A549 (cell line): ENCODE measurements around the gene DSP. TPM values are rescaled to one million over a fixed set of nuclear protein-coding genes. Genes with fewer than 3 reads are reported as not detected.

Experiments used
- ATAC-seq, 2 experiments: fragments of 200-7000 bp in 1 of 2; fragments of >200 bp in 1 of 2; cut with Nextera tagmentation in 1 of 2; cut with Tn5 transposase in 1 of 2; 3 replicates each; pipeline versions ENCODE4 v1.8.0 to v1.9.1; 2018 to 2020; ENCODE audit warnings: mild to moderate bottlenecking in 1 of 2, moderate library complexity in 1 of 2
- CTCF ChIA-PET: fragments of 300-600 bp; sonication (Branson Sonifier 250); formaldehyde crosslinking; extraction: SDS; loops from one replicate; lab custom pipeline; 2021; ENCODE audit warnings: antibody characterized with exemption, inconsistent platforms; lab: Yijun Ruan, JAX
- POLR2A ChIA-PET: fragments of 350-600 bp; formaldehyde crosslinking; extraction: SDS; loops from one replicate; lab custom pipeline; 2021; ENCODE audit warnings: antibody characterized with exemption, inconsistent platforms; lab: Yijun Ruan, JAX
- DNase-seq, 2 experiments: peaks; one replicate each; pipeline versions ENCODE4 v3.0.0 to v3.0.0-alpha.2; 2011 to 2016; ENCODE audit warnings: low read depth in 1 of 2, low spot score in 1 of 2
- FAIRE-seq: peaks from 2 replicates; lab custom pipeline; 2011; peaks lifted over from hg19 to GRCh38; lab: Jason Lieb, UNC
- H3K27ac ChIP-seq, 2 experiments: fragments of >200 bp; sonication (Bioruptor Twin); formaldehyde crosslinking; 3 replicates each; pipeline ENCODE4 v1.5.1; 2016 to 2017
- H3K4me1 ChIP-seq: fragments of >200 bp; sonication (Bioruptor Twin); formaldehyde crosslinking; 3 replicates; pipeline ENCODE4 v1.6.1; 2016
- H3K4me2 ChIP-seq: fragments of >200 bp; sonication (Bioruptor Twin); formaldehyde crosslinking; 3 replicates; pipeline ENCODE4 v1.6.1; 2016
- H3K4me3 ChIP-seq: fragments of >200 bp; sonication (Bioruptor Twin); formaldehyde crosslinking; 3 replicates; pipeline ENCODE4 v1.5.1; 2016
- H3K9me3 ChIP-seq: fragments of >200 bp; sonication (Bioruptor Twin); formaldehyde crosslinking; 3 replicates; pipeline ENCODE4 v1.6.1; 2016
- ATOH8 ChIP-seq: fragments of 250-450 bp; sonication (Bioruptor Pico); IDR thresholded peaks from 2 replicates; pipeline ENCODE4 v1.5.0; 2020; ENCODE audit warnings: low read depth, mild to moderate bottlenecking, moderate library complexity
- BHLHE40 ChIP-seq: IDR thresholded peaks from 2 replicates; pipeline ENCODE4 v1.6.1; 2012; ENCODE audit warnings: low read depth, low read length, inconsistent platforms
- CBX2 ChIP-seq: fragments of 200-600 bp; sonication (generic); IDR thresholded peaks from 2 replicates; pipeline ENCODE4 v1.6.1; 2016; ENCODE audit warnings: low read depth, mild to moderate bottlenecking, borderline replicate concordance
- EHF ChIP-seq: fragments of 250-450 bp; sonication (Bioruptor Pico); IDR thresholded peaks from 2 replicates; pipeline ENCODE4 v1.5.0; 2020; ENCODE audit warnings: mild to moderate bottlenecking
- EP300 ChIP-seq, 2 experiments: fragments of >200 bp; sonication (Bioruptor Twin); formaldehyde crosslinking; IDR thresholded peaks; 2 replicates in 1 of 2; 3 replicates in 1 of 2; pipeline ENCODE4 v1.6.1; 2016 to 2017
- ESRRA ChIP-seq: fragments of 150-350 bp; IDR thresholded peaks from 2 replicates; pipeline ENCODE4 v1.6.1; 2014; ENCODE audit warnings: mild to moderate bottlenecking, low read length, borderline replicate concordance
- FOSL2 ChIP-seq, 2 experiments: fragments of 450-650 bp in 1 of 2; fragments of >200 bp in 1 of 2; sonication (Bioruptor Twin) in 1 of 2; formaldehyde crosslinking; IDR thresholded peaks; 2 replicates each; pipeline versions ENCODE4 v1.5.0 to v1.6.1; 2016 to 2020; ENCODE audit warnings: mild to moderate bottlenecking in 1 of 2, moderate library complexity in 1 of 2
- FOXS1 ChIP-seq: fragments of 250-450 bp; sonication (Bioruptor Pico); IDR thresholded peaks from 2 replicates; pipeline ENCODE4 v1.5.0; 2020; ENCODE audit warnings: mild to moderate bottlenecking, moderate library complexity
- GATA3 ChIP-seq: IDR thresholded peaks from 2 replicates; pipeline ENCODE4 v1.6.1; 2012; ENCODE audit warnings: borderline replicate concordance
- HDAC2 ChIP-seq: fragments of 200-600 bp; sonication (generic); IDR thresholded peaks from 2 replicates; pipeline ENCODE4 v1.6.1; 2016
- HES2 ChIP-seq: fragments of >200 bp; sonication (Bioruptor Twin); formaldehyde crosslinking; IDR thresholded peaks from 2 replicates; pipeline ENCODE4 v1.6.1; 2016
- HOXA7 ChIP-seq: fragments of 250-450 bp; sonication (Bioruptor Pico); IDR thresholded peaks from 2 replicates; pipeline ENCODE4 v1.5.0; 2020; ENCODE audit warnings: mild to moderate bottlenecking, moderate library complexity
- HOXB13 ChIP-seq: fragments of 250-450 bp; sonication (Bioruptor Pico); IDR thresholded peaks from 2 replicates; pipeline ENCODE4 v1.5.0; 2020; ENCODE audit warnings: low read depth, mild to moderate bottlenecking, moderate library complexity
- HOXB5 ChIP-seq: fragments of 250-450 bp; sonication (Bioruptor Pico); IDR thresholded peaks from 2 replicates; pipeline ENCODE4 v1.5.0; 2020; ENCODE audit warnings: mild to moderate bottlenecking, moderate library complexity
- JUNB ChIP-seq: fragments of >200 bp; sonication (Bioruptor Twin); formaldehyde crosslinking; IDR thresholded peaks from 2 replicates; pipeline ENCODE4 v1.6.1; 2016
- MAFK ChIP-seq: fragments of 450-650 bp; IDR thresholded peaks from 2 replicates; pipeline ENCODE4 v1.6.1; 2014; ENCODE audit not compliant: partially characterized antibody
- MAX ChIP-seq: IDR thresholded peaks from 2 replicates; pipeline ENCODE4 v1.6.1; 2012
- POLR2A ChIP-seq: IDR thresholded peaks from 2 replicates; pipeline ENCODE4 v1.6.1; 2012; ENCODE audit warnings: mild to moderate bottlenecking, low read length
- RCOR1 ChIP-seq: fragments of 150-350 bp; IDR thresholded peaks from 2 replicates; pipeline ENCODE4 v1.6.1; 2014; ENCODE audit warnings: antibody characterized with exemption, low read length, low read depth
- SREBF2 ChIP-seq: fragments of 450-650 bp; IDR thresholded peaks from 2 replicates; pipeline ENCODE4 v1.6.1; 2014; ENCODE audit warnings: mild to moderate bottlenecking, moderate library complexity
- TFCP2L1 ChIP-seq: fragments of 250-450 bp; sonication (Bioruptor Pico); IDR thresholded peaks from 2 replicates; pipeline ENCODE4 v1.5.0; 2021; ENCODE audit warnings: mild to moderate bottlenecking
- ZC3H11A ChIP-seq: fragments of 450-650 bp; IDR thresholded peaks from 2 replicates; pipeline ENCODE4 v1.6.1; 2014; ENCODE audit warnings: antibody characterized with exemption, mild to moderate bottlenecking
- ZNF302 ChIP-seq: fragments of 250-450 bp; sonication (Bioruptor Pico); IDR thresholded peaks from 2 replicates; pipeline ENCODE4 v1.9.0; 2021; ENCODE audit warnings: inconsistent platforms, mild to moderate bottlenecking, moderate library complexity
- ZSCAN20 ChIP-seq: fragments of 250-450 bp; sonication (Bioruptor Pico); IDR thresholded peaks from 2 replicates; pipeline ENCODE4 v1.8.0; 2022; ENCODE audit warnings: mild to moderate bottlenecking, moderate library complexity
- WGBS: methylation state at CpG from one replicate; pipeline ENCODE4 v1.1.6; 2017; ENCODE audit errors: missing lambda C conversion rate; 5-methylcytosine and 5-hydroxymethylcytosine counted together
- polyA plus RNA-seq, 4 experiments: library from polyadenylated mRNA; depleted of rRNA in 3 of 4; stranded (reverse); fragments of >200 nt; fragmentation: RNase III in 1 of 4; extraction: RNeasy Plus Mini Kit Qiagen cat#74134 plus additional on column Dnase treatment in 1 of 4; gene quantifications; 2 replicates in 3 of 4; 3 replicates in 1 of 4; pipeline ENCODE4 v1.2.3, GENCODE V29; 2011 to 2017
- TF ChIP-seq, protein P1 (sequence below): IDR thresholded peaks from 2 replicates; pipeline ENCODE4 v1.6.1; 2012; ENCODE audit warnings: low read depth, borderline replicate concordance
- TF ChIP-seq, protein P2 (sequence below): fragments of 150-350 bp; IDR thresholded peaks from 2 replicates; pipeline ENCODE4 v1.6.1; 2014; ENCODE audit warnings: low read depth, mild to moderate bottlenecking, low read length

The DSP gene
- polyA plus RNA-seq, 2 of the 4 experiments (the other 2 are of a cell fraction) = 15.2 to 34.1 TPM

- Histone ChIP-seq H3K4me3 (no peak overlapping the region), H3K4me2 (no peak overlapping the region), H3K9me3 (no peaks in the 10 kb centered on the region), H3K27ac (no peak overlapping the region)
- WGBS = 89% methylated on average over 13 of the region's 13 CpGs
- ChIA-PET CTCF (interaction anchor here (0.6 kb wide), 2 partner anchors 144 to 454 kb away, joined by 3 to 4 read pairs; no protein-coding TSS in a partner anchor), POLR2A (no interaction called here)
- no peak for DNase-seq
- ATAC-seq = no peak
- FAIRE-seq = no peak
- no peak for TF ChIP-seq EP300 (IDR thresholded peaks at IDR 0.05)
- no peak for TF ChIP-seq ESRRA
- TF ChIP-seq RCOR1 = no peak
- no peak for TF ChIP-seq CBX2
- no peak for TF ChIP-seq FOSL2 (IDR thresholded peaks at IDR 0.05)
- TF ChIP-seq FOSL2 (CRISPR knock-in tag; IDR thresholded peaks at IDR 0.05) = no peak
- no peak for TF ChIP-seq GATA3
- TF ChIP-seq HOXB13 = no peak
- TF ChIP-seq MAFK = no peak
- TF ChIP-seq, protein P1, sequence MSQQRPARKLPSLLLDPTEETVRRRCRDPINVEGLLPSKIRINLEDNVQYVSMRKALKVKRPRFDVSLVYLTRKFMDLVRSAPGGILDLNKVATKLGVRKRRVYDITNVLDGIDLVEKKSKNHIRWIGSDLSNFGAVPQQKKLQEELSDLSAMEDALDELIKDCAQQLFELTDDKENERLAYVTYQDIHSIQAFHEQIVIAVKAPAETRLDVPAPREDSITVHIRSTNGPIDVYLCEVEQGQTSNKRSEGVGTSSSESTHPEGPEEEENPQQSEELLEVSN = no peak
- TF ChIP-seq HOXA7 (CRISPR knock-in tag) = no peak
- TF ChIP-seq POLR2A = no peak
- TF ChIP-seq, all 56 proteins: peak for 0
- H3K4me1 ChIP-seq = no peaks in the 10 kb centered on the region
Measured at GRCh38 chr6:7569082-7569481, 27.6 kb downstream of the DSP start.

GRCh38 chr6:7572213-7572943 is 30.9 kb downstream of the DSP start:
- H3K27ac ChIP-seq = no peak overlapping the region
- WGBS = 82% methylated on average over 8 of the region's 9 CpGs
- no peak for TF ChIP-seq JUNB
- no peak for TF ChIP-seq MAFK
- no peak for TF ChIP-seq EHF
- TF ChIP-seq GATA3 = no peak
- no peak for TF ChIP-seq MAX
- TF ChIP-seq, protein P2, sequence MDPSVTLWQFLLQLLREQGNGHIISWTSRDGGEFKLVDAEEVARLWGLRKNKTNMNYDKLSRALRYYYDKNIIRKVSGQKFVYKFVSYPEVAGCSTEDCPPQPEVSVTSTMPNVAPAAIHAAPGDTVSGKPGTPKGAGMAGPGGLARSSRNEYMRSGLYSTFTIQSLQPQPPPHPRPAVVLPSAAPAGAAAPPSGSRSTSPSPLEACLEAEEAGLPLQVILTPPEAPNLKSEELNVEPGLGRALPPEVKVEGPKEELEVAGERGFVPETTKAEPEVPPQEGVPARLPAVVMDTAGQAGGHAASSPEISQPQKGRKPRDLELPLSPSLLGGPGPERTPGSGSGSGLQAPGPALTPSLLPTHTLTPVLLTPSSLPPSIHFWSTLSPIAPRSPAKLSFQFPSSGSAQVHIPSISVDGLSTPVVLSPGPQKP = no peak
- no peak for TF ChIP-seq TFCP2L1
- TF ChIP-seq HES2 = no peak
- TF ChIP-seq HDAC2 = no peak
- TF ChIP-seq ATOH8 (CRISPR knock-in tag) = no peak
- no peak for TF ChIP-seq ZNF302
- no peak for TF ChIP-seq ZSCAN20
- TF ChIP-seq FOXS1 (CRISPR knock-in tag) = no peak
- no peak for TF ChIP-seq HOXB5 (CRISPR knock-in tag)
- no peak for TF ChIP-seq ZC3H11A
- TF ChIP-seq BHLHE40 = no peak
- TF ChIP-seq SREBF2 = no peak
- no peaks in the 10 kb centered on the region for H3K9me3 ChIP-seq
- no peak overlapping the region for H3K4me3 ChIP-seq
- ATAC-seq (no peak), FAIRE-seq (no peak), DNase-seq (no peak)
- ChIA-PET CTCF (no interaction called here), POLR2A (no interaction called here)
- no peaks in the 10 kb centered on the region for H3K4me1 ChIP-seq
- no peak overlapping the region for H3K4me2 ChIP-seq
